ENCODE results near the gene METTL21C. TPM values are rescaled to one million over a fixed set of nuclear protein-coding genes. Genes with fewer than 3 reads are reported as not detected.

Gene METTL21C
- not detected in 2 replicates for total RNA-seq

DNA sequence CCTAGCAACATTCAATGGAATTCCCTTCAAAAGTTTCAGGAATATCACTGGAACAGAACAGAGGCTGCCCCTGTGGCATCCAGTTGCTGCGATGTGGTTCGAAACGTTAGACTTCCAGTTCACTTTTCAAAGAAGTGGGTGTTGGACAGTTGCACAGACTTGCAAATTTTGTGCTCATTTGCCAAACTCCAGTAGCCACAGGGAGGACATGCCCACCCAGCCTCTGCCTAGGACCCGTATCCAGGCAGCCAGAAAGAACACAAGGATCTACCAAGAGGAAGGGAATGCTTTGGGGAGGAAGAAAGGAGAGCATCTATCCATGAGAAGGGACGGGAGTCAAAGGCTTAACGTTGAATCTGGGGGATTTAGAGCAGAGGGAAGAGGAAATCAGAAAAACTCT, at the start of gene METTL21C:
METTL21C (minus strand) TSS at position 108 of the 400 bp plus-strand sequence. CDS start 546 bp downstream, outside the sequence.
- H3K27me3 Mint-ChIP-seq (ENCODE audit: low read depth): peaks cover 43% of the 10 kb centered on the region
- no peaks in the 10 kb centered on the region for H3K9me3 Mint-ChIP-seq
- H3K4me3 Mint-ChIP-seq (ENCODE audit: low read depth): no peak within 1 kb of the TSS
- no peaks in the 10 kb centered on the region for H3K4me1 Mint-ChIP-seq (ENCODE audit: low read depth)
- intact Hi-C loops (cut with micrococcal nuclease): no loop called here
- no peaks in the 10 kb centered on the region for H3K36me3 Mint-ChIP-seq (ENCODE audit: low read depth)
- DNase-seq (ENCODE audit: low spot score): no peak
- H3K27ac Mint-ChIP-seq: no peak within 1 kb of the TSS

- no peak overlapping the region for H3K27ac Mint-ChIP-seq
- H3K27me3 Mint-ChIP-seq (ENCODE audit: low read depth): peaks cover 50% of the 10 kb centered on the region
- H3K9me3 Mint-ChIP-seq: peaks cover 43% of the 10 kb centered on the region
- H3K4me1 Mint-ChIP-seq (ENCODE audit: low read depth): no peaks in the 10 kb centered on the region
- no peak for DNase-seq (ENCODE audit: low spot score)
- intact Hi-C loops (cut with micrococcal nuclease): no loop called here
- peaks cover 2% of the 10 kb centered on the region for H3K36me3 Mint-ChIP-seq (ENCODE audit: low read depth)
- H3K4me3 Mint-ChIP-seq (ENCODE audit: low read depth): no peak overlapping the region
Measured at GRCh38 chr13:102742506-102742905, 47.7 kb upstream of the METTL21C start.

- Mint-ChIP-seq H3K4me1 (ENCODE audit: low read depth) (no peaks in the 10 kb centered on the region), H3K27me3 (ENCODE audit: low read depth) (peaks cover 48% of the 10 kb centered on the region), H3K27ac (no peak overlapping the region), H3K9me3 (peaks cover 39% of the 10 kb centered on the region), H3K4me3 (ENCODE audit: low read depth) (no peak overlapping the region), H3K36me3 (ENCODE audit: low read depth) (peaks cover 2% of the 10 kb centered on the region)
- intact Hi-C loops (cut with micrococcal nuclease): no loop called here
- DNase-seq (ENCODE audit: low spot score): no peak
Measured at GRCh38 chr13:102742101-102742500, 47.3 kb upstream of the METTL21C start.

GRCh38 chr13:102729560-102730270, 34.9 kb upstream of the METTL21C start:
- H3K27me3 Mint-ChIP-seq (ENCODE audit: low read depth): peaks cover 24% of the 10 kb centered on the region
- no peak overlapping the region for H3K27ac Mint-ChIP-seq
- peaks cover 3% of the 10 kb centered on the region for H3K9me3 Mint-ChIP-seq
- H3K4me3 Mint-ChIP-seq (ENCODE audit: low read depth): no peak overlapping the region
- peaks cover 8% of the 10 kb centered on the region for H3K4me1 Mint-ChIP-seq (ENCODE audit: low read depth)
- DNase-seq (ENCODE audit: low spot score): no peak
- intact Hi-C loops (cut with micrococcal nuclease): loop anchor here (5.0 kb wide), 2 partner anchors 43 to 147 kb away; partner anchors contain the start of gene TEX30
- H3K36me3 Mint-ChIP-seq (ENCODE audit: low read depth): no peaks in the 10 kb centered on the region

DNA sequence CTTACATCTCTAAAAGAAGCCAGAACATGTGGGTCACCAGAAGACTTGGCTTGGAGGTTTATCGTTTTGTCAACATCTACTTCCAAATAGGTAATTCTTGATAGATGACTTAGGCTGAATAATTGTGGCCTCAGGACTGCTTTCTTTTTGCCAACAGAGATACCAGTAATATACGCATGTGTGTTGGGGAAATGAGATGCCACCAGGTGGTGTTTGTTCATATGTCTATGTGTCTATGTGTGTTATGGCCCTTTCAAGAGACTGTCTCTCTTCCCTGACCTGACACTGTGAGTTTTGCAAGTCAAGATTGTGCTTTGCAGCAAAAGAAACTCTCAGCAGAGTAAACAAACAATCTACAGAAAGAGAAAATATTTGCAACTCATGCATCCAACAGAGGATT, 31.6 kb upstream of the METTL21C start:
- intact Hi-C loops (cut with micrococcal nuclease): loop anchor here (1.0 to 5.0 kb wide), 4 partner anchors 46 to 144 kb away; partner anchors contain the start of gene TEX30
- DNase-seq (ENCODE audit: low spot score): peak; percentile 11
- no peaks in the 10 kb centered on the region for H3K36me3 Mint-ChIP-seq (ENCODE audit: low read depth)
- H3K27ac Mint-ChIP-seq: no peak overlapping the region
- H3K4me3 Mint-ChIP-seq (ENCODE audit: low read depth): no peak overlapping the region
- H3K4me1 Mint-ChIP-seq (ENCODE audit: low read depth): peaks cover 8% of the 10 kb centered on the region
- peaks cover 3% of the 10 kb centered on the region for H3K9me3 Mint-ChIP-seq
- H3K27me3 Mint-ChIP-seq (ENCODE audit: low read depth): peaks cover 37% of the 10 kb centered on the region

- H3K36me3 Mint-ChIP-seq (ENCODE audit: low read depth): no peaks in the 10 kb centered on the region
- no peak for DNase-seq (ENCODE audit: low spot score)
- H3K9me3 Mint-ChIP-seq: peaks cover 3% of the 10 kb centered on the region
- H3K27me3 Mint-ChIP-seq (ENCODE audit: low read depth): peaks cover 27% of the 10 kb centered on the region
- H3K4me3 Mint-ChIP-seq (ENCODE audit: low read depth): no peak overlapping the region
- peaks cover 8% of the 10 kb centered on the region for H3K4me1 Mint-ChIP-seq (ENCODE audit: low read depth)
- no peak overlapping the region for H3K27ac Mint-ChIP-seq
- intact Hi-C loops (cut with micrococcal nuclease): loop anchor here (5.0 kb wide), 2 partner anchors 47 to 143 kb away; partner anchors contain the start of gene TEX30
Measured at GRCh38 chr13:102724923-102725322, 30.1 kb upstream of the METTL21C start.

- Mint-ChIP-seq H3K9me3 (peaks cover 3% of the 10 kb centered on the region), H3K27me3 (ENCODE audit: low read depth) (peaks cover 18% of the 10 kb centered on the region), H3K4me1 (ENCODE audit: low read depth) (peaks cover 3% of the 10 kb centered on the region), H3K27ac (no peak overlapping the region), H3K4me3 (ENCODE audit: low read depth) (no peak overlapping the region), H3K36me3 (ENCODE audit: low read depth) (no peaks in the 10 kb centered on the region)
- DNase-seq (ENCODE audit: low spot score): no peak
- intact Hi-C loops (cut with micrococcal nuclease): no loop called here
Measured at GRCh38 chr13:102721800-102722231, 27.0 kb upstream of the METTL21C start.

- intact Hi-C loops (cut with micrococcal nuclease): no loop called here
- H3K36me3 Mint-ChIP-seq (ENCODE audit: low read depth): no peaks in the 10 kb centered on the region
- H3K9me3 Mint-ChIP-seq: no peaks in the 10 kb centered on the region
- H3K27ac Mint-ChIP-seq: no peak overlapping the region
- H3K27me3 Mint-ChIP-seq (ENCODE audit: low read depth): peaks cover 17% of the 10 kb centered on the region
- H3K4me1 Mint-ChIP-seq (ENCODE audit: low read depth): no peaks in the 10 kb centered on the region
- no peak for DNase-seq (ENCODE audit: low spot score)
- H3K4me3 Mint-ChIP-seq (ENCODE audit: low read depth): no peak overlapping the region
Measured at GRCh38 chr13:102718746-102719145, 23.9 kb upstream of the METTL21C start.

DNA sequence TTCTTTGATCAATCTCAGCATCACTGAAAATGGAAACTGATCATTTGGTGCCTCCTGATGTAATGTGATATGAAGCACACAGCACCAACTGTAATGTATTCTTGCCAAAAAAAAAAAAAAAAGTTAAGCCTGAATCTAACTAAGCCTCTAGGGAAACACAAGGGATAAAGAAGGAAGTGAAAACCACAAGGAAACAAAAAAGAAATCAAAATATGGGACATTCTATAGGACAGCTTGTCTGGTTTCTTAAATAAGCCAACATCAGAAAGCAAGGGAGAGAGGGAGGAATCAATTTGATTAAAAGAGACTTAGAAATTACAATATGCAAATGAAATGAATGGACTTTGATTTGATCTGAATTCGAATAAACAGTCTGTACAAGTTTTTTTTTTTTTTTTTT, 20.6 kb upstream of the METTL21C start:
- Mint-ChIP-seq H3K27me3 (ENCODE audit: low read depth) (peaks cover 2% of the 10 kb centered on the region), H3K4me3 (ENCODE audit: low read depth) (no peak overlapping the region), H3K9me3 (no peaks in the 10 kb centered on the region), H3K36me3 (ENCODE audit: low read depth) (no peaks in the 10 kb centered on the region), H3K4me1 (ENCODE audit: low read depth) (no peaks in the 10 kb centered on the region), H3K27ac (no peak overlapping the region)
- no peak for DNase-seq (ENCODE audit: low spot score)
- intact Hi-C loops (cut with micrococcal nuclease): no loop called here

GRCh38 chr13:102710261-102710679, 15.4 kb upstream of the METTL21C start:
- Mint-ChIP-seq H3K9me3 (no peaks in the 10 kb centered on the region), H3K36me3 (ENCODE audit: low read depth) (no peaks in the 10 kb centered on the region), H3K4me1 (ENCODE audit: low read depth) (peaks cover 5% of the 10 kb centered on the region), H3K27me3 (ENCODE audit: low read depth) (peaks cover 12% of the 10 kb centered on the region), H3K27ac (no peak overlapping the region), H3K4me3 (ENCODE audit: low read depth) (no peak overlapping the region)
- intact Hi-C loops (cut with micrococcal nuclease): no loop called here
- DNase-seq (ENCODE audit: low spot score): no peak

DNA sequence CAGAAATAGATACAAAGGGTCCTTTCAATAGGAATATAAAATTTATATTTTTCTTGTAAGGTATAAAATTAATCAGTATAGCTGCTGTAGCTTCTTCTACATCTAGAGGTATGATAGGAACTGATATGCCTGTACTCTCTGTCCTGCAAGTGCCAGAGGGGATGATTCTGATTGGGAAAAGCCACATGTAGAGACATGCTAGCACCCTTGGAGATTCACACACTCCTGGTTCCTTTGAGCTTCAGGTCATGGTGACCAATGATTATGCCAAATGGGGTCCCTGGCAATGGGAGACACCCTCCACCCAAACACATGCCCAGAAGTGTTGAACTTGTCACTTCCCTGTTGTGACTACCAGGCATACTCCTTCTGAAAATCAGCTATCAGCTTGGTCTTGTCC, 14.7 kb upstream of the METTL21C start:
- intact Hi-C loops (cut with micrococcal nuclease): no loop called here

DNA sequence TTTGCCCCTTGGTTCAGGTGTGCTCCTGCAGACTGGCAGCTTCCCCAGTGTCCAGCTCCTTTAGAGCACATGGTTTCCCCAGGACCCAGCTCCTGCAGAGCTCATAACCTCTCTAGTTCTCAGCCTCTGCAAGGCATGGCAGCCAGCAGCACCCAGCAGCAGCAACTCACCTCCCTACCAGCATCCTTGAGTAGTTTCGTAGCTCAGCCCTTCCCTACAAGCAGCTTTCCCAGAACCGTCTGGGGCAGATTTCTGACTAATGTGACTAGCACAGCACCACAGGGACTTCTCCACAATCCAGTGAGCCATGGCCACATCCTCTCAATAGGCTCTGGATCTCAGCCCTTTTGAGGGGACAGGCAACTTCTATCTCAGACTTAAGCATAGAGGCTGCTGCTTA, 14.1 kb upstream of the METTL21C start:
- H3K4me1 Mint-ChIP-seq (ENCODE audit: low read depth): peaks cover 6% of the 10 kb centered on the region
- peaks cover 20% of the 10 kb centered on the region for H3K27me3 Mint-ChIP-seq (ENCODE audit: low read depth)

More for the DNA sequence above, 14.7 kb upstream of the METTL21C start:
- Mint-ChIP-seq H3K4me3 (ENCODE audit: low read depth) (no peak overlapping the region), H3K9me3 (no peaks in the 10 kb centered on the region), H3K36me3 (ENCODE audit: low read depth) (no peaks in the 10 kb centered on the region), H3K4me1 (ENCODE audit: low read depth) (peaks cover 5% of the 10 kb centered on the region), H3K27me3 (ENCODE audit: low read depth) (peaks cover 17% of the 10 kb centered on the region), H3K27ac (no peak overlapping the region)
- DNase-seq (ENCODE audit: low spot score): no peak

DNA sequence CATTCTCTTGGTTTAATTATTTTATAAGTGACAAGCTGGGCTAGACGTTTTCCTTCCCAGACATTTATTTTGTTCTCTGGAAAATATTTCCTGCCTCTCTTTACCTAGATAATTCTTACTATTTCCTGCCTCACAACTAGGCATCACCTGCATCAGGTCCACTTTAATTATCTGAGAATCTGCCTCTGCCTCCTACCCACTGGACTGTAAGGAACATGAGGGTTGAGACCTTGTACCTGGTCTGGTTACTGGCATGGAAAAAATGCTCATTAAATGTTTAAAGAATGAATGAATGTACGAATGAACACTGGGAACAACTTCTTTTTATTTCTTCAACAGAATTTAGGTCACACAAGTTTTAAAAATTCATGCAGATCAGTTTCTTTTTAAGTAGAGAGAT, 13.4 kb upstream of the METTL21C start:
- H3K4me1 Mint-ChIP-seq (ENCODE audit: low read depth): peaks cover 6% of the 10 kb centered on the region
- DNase-seq (ENCODE audit: low spot score): no peak
- peaks cover 20% of the 10 kb centered on the region for H3K27me3 Mint-ChIP-seq (ENCODE audit: low read depth)
- no peaks in the 10 kb centered on the region for H3K9me3 Mint-ChIP-seq
- H3K27ac Mint-ChIP-seq: no peak overlapping the region
- no peaks in the 10 kb centered on the region for H3K36me3 Mint-ChIP-seq (ENCODE audit: low read depth)
- no peak overlapping the region for H3K4me3 Mint-ChIP-seq (ENCODE audit: low read depth)
- intact Hi-C loops (cut with micrococcal nuclease): no loop called here

More for the DNA sequence above, 14.1 kb upstream of the METTL21C start:
- no peak overlapping the region for H3K4me3 Mint-ChIP-seq (ENCODE audit: low read depth)
- intact Hi-C loops (cut with micrococcal nuclease): no loop called here
- no peaks in the 10 kb centered on the region for H3K9me3 Mint-ChIP-seq
- H3K27ac Mint-ChIP-seq: no peak overlapping the region
- H3K36me3 Mint-ChIP-seq (ENCODE audit: low read depth): no peaks in the 10 kb centered on the region
- DNase-seq (ENCODE audit: low spot score): no peak

Measured in activated T-helper 2 cell treated with anti-CD3 and anti-CD28 coated beads, Interferon-gamma antibody, Interleukin-2, Interleukin-4, amounts not matched to agents 10 μg/mL and 5 μg/mL and 100 μg/mL, durations not matched to agents 14 hours and 24 hours and 36 hours (primary cell).